ENCODE results near the gene ISM2.

DNA sequence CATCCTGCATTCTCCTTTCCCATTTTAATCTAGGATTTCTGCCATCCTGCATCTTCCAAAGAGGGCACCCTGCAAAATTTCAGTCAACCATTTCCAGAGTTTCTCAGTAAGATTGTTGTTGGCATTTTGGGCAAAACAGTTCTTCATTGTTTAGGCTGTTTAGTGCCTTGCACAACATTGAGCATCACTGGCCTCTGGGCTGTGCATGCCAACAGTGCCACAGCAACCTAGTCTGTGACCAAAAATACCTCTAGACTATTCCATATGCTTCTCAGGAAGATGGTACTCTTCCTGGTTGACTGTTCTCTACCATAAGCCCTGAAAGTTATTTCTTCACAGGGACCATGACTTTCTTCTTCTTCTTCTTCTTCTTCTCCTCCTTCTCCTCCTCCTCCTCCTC lies 32.5 kb upstream of the ISM2 start:
- TF ChIP-seq EP300 (IDR thresholded peaks at IDR 0.05): no peak
- TF ChIP-seq, protein P1, sequence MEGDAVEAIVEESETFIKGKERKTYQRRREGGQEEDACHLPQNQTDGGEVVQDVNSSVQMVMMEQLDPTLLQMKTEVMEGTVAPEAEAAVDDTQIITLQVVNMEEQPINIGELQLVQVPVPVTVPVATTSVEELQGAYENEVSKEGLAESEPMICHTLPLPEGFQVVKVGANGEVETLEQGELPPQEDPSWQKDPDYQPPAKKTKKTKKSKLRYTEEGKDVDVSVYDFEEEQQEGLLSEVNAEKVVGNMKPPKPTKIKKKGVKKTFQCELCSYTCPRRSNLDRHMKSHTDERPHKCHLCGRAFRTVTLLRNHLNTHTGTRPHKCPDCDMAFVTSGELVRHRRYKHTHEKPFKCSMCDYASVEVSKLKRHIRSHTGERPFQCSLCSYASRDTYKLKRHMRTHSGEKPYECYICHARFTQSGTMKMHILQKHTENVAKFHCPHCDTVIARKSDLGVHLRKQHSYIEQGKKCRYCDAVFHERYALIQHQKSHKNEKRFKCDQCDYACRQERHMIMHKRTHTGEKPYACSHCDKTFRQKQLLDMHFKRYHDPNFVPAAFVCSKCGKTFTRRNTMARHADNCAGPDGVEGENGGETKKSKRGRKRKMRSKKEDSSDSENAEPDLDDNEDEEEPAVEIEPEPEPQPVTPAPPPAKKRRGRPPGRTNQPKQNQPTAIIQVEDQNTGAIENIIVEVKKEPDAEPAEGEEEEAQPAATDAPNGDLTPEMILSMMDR (IDR thresholded peaks at IDR 0.05): no peak
- TF ChIP-seq POLR2A (IDR thresholded peaks at IDR 0.05): no peak
